ENCODE data around the gene CAMTA1.

Gene CAMTA1

GRCh38 chr1:6947952-6948351 lies 162.7 kb downstream of the CAMTA1 start:
- no peak for TF ChIP-seq CTCF (conservative IDR thresholded peaks at IDR 0.05; ENCODE audit: control insufficient read depth, insufficient read depth, low read depth, low read length)
- DNase-seq (ENCODE audit: low read depth), result no peak
- H3K4me3 ChIP-seq (ENCODE audit: control insufficient read depth, low read depth, low read length), result no peak overlapping the region

- no peak for TF ChIP-seq CTCF (conservative IDR thresholded peaks at IDR 0.05; ENCODE audit: control insufficient read depth, insufficient read depth, low read depth, low read length)
- H3K4me3 ChIP-seq (ENCODE audit: control insufficient read depth, low read depth, low read length), result no peak overlapping the region
- no peak for DNase-seq (ENCODE audit: low read depth)
Observed at GRCh38 chr1:6948416-6948815, 163.2 kb downstream of the CAMTA1 start.

- no peak overlapping the region for H3K4me3 ChIP-seq (ENCODE audit: control insufficient read depth, low read depth, low read length)
- peak; percentile 7 for DNase-seq (ENCODE audit: low read depth)
- no peak for TF ChIP-seq CTCF (conservative IDR thresholded peaks at IDR 0.05; ENCODE audit: control insufficient read depth, insufficient read depth, low read depth, low read length)
Observed at GRCh38 chr1:6948861-6949260, 163.6 kb downstream of the CAMTA1 start.

GRCh38 chr1:6950001-6950765 lies 164.9 kb downstream of the CAMTA1 start:
- no peak overlapping the region for H3K4me3 ChIP-seq (ENCODE audit: control insufficient read depth, low read depth, low read length)
- no peak for DNase-seq (ENCODE audit: low read depth)
- TF ChIP-seq CTCF (conservative IDR thresholded peaks at IDR 0.05; ENCODE audit: control insufficient read depth, insufficient read depth, low read depth, low read length), result no peak

GRCh38 chr1:6951536-6951935 lies 166.3 kb downstream of the CAMTA1 start:
- DNase-seq (ENCODE audit: low read depth), result no peak
- H3K4me3 ChIP-seq (ENCODE audit: control insufficient read depth, low read depth, low read length), result no peak overlapping the region
- TF ChIP-seq CTCF (conservative IDR thresholded peaks at IDR 0.05; ENCODE audit: control insufficient read depth, insufficient read depth, low read depth, low read length), result no peak

- no peak for TF ChIP-seq CTCF (conservative IDR thresholded peaks at IDR 0.05; ENCODE audit: control insufficient read depth, insufficient read depth, low read depth, low read length)
- H3K4me3 ChIP-seq (ENCODE audit: control insufficient read depth, low read depth, low read length), result no peak overlapping the region
- no peak for DNase-seq (ENCODE audit: low read depth)
Observed at GRCh38 chr1:6953216-6953615, 168.0 kb downstream of the CAMTA1 start.

Data from fibroblast of mammary gland (primary cell).